ENCODE measurements around the gene PDZD4. TPM values are rescaled to one million over a fixed set of nuclear protein-coding genes. Genes with fewer than 3 reads are reported as not detected.

Gene PDZD4
- total RNA-seq, 4 donors from 2014 or later: 1.9 to 2.6 (median 2.2) TPM

DNA sequence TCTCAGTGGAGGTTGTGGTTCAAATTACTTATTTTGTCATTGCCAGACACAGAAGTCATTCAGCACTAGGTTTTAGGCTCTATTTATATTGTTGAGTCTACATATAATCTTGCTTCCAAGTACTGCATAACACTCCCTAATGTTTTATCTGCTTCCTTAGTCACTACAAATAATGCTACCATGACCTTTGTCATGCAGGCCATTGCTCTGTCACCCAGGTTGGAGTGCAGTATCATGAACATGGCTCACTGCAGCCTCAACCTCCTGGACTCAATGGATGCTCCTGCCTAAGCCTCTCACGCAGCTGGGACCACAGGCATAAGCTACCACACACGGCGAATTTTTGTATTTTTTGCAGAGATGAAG lies 23.5 kb upstream of the PDZD4 start:
- DNase-seq (ENCODE audit: low spot score) (peak; percentile 13), ATAC-seq (ENCODE audit: low FRiP score) (no peak)
- TF ChIP-seq, protein P1, sequence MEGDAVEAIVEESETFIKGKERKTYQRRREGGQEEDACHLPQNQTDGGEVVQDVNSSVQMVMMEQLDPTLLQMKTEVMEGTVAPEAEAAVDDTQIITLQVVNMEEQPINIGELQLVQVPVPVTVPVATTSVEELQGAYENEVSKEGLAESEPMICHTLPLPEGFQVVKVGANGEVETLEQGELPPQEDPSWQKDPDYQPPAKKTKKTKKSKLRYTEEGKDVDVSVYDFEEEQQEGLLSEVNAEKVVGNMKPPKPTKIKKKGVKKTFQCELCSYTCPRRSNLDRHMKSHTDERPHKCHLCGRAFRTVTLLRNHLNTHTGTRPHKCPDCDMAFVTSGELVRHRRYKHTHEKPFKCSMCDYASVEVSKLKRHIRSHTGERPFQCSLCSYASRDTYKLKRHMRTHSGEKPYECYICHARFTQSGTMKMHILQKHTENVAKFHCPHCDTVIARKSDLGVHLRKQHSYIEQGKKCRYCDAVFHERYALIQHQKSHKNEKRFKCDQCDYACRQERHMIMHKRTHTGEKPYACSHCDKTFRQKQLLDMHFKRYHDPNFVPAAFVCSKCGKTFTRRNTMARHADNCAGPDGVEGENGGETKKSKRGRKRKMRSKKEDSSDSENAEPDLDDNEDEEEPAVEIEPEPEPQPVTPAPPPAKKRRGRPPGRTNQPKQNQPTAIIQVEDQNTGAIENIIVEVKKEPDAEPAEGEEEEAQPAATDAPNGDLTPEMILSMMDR (IDR thresholded peaks at IDR 0.05): no peak

DNA sequence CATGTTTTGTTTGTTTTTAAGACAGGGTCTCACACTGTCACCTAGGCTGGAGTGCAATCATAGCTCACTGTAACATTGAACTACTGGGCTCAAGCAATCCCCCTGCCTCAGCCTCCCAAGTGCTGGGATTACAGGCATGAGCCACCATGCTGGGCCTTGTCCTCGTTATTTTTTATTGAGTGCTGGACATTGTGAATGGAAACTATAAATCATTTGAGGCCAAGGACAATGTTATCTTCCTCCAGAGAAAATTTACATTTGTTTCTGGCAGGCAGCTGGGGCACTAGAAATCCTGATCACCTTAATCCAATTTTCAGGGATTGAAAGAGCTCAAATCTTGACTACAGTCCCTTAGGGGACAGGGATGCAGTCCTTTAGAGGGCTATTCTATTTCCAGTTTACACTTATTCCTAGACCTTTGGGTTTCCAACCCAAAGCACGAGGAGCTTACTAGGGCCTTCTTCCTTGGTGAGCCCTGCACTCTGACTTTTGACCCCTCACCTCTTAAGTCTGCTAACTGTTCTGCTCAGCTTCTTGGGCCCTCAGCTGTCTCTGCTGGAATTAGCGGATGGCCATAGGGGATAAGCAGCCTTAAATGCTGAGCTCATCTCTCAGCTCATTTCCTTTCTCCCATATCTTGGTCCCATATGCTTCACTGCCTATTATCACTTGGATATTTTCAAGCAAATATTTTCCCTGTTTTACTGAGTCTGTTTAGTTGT lies 23.0 kb upstream of the PDZD4 start:
- no peak for ATAC-seq (ENCODE audit: low FRiP score)
- TF ChIP-seq, protein P1 (IDR thresholded peaks at IDR 0.05): no peak
- DNase-seq (ENCODE audit: low spot score): peak; percentile 6

DNA sequence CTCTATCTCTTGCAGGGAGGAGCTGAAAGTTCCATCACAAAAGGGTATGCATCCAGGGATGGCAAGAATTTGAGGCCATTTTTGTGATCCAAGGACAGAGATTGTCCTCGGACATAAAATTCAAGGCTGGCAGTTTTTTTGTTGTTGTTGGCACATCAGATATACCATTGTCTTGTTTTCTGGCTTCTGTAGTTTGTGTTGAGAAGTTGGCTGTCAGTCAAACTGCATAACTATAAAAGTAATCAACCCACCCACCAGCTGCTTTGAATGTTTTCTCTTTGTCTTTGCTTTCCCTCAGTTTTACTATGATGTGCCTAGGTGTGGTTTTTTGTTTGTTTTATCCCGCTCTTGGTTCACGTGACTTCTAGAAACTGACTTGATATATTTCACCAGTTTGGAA lies 21.6 kb upstream of the PDZD4 start:
- ATAC-seq (ENCODE audit: low FRiP score) (no peak), DNase-seq (ENCODE audit: low spot score) (no peak)
- TF ChIP-seq, protein P1 (IDR thresholded peaks at IDR 0.05): no peak

DNA sequence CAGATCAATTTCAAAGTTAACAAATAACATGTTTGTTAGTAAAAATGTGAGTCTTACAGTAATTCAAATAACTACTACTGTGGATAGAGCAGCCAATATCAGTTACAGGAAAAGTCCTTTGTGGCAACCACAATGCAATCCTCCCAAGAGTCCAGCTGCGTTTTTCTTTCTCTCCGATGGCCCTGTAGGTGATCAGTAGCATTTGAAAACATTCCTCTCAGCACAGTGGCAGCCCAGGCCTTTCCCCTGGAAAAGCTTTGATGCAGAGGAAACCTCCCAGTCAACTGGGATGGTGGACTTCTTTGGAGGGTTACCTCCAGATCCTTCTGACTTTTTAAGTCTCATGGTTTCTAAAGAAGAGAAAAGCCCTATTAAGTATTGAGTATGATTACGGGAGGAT lies 18.0 kb upstream of the PDZD4 start:
- no peak for ATAC-seq (ENCODE audit: low FRiP score)
- no peak for DNase-seq (ENCODE audit: low spot score)
- TF ChIP-seq, protein P1 (IDR thresholded peaks at IDR 0.05): no peak

DNA sequence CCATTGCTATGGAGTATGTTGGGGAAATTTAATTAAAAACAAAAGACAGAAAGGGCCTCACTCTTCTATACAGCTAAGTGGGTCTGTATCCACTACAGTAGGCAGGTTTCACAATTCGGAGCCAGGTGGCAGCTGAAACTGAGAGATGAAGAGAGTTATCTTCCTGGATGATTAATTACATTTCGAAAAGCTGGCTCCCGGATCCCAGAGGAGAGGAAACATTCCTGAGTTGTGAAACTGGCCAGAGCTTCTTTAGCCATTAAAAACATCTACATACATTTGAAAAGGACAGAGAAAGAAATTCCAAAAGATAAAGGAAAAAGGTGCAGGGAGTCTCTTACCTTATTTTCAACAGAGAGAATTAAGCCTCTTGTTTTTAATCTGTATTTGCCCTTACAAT lies 15.5 kb upstream of the PDZD4 start:
- TF ChIP-seq, protein P1 (IDR thresholded peaks at IDR 0.05): no peak
- no peak for DNase-seq (ENCODE audit: low spot score)

DNA sequence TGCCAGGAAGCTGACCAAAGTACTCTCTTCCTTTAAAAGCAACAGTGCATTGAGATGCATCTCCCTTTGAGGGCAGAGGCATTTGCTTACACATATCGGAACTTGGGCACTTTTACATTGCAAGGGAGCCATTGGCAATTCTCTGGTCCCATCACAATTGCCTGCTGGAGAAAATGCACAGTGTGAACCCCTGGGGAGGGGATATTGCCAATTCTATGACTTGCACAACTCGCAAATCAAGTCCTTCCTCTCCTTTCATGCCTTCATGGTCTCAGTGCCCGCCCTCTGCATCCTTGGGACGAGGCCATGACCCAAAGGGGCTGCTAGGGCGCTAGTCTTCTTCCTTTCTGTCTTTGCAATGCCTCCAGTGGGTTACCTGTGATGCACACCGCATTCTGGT lies 14.9 kb upstream of the PDZD4 start:
- no peak for DNase-seq (ENCODE audit: low spot score)
- TF ChIP-seq, protein P1 (IDR thresholded peaks at IDR 0.05): no peak
- ATAC-seq (ENCODE audit: low FRiP score): no peak

More for the DNA sequence above, 15.5 kb upstream of the PDZD4 start:
- peak; percentile 44 for ATAC-seq (ENCODE audit: low FRiP score)

DNA sequence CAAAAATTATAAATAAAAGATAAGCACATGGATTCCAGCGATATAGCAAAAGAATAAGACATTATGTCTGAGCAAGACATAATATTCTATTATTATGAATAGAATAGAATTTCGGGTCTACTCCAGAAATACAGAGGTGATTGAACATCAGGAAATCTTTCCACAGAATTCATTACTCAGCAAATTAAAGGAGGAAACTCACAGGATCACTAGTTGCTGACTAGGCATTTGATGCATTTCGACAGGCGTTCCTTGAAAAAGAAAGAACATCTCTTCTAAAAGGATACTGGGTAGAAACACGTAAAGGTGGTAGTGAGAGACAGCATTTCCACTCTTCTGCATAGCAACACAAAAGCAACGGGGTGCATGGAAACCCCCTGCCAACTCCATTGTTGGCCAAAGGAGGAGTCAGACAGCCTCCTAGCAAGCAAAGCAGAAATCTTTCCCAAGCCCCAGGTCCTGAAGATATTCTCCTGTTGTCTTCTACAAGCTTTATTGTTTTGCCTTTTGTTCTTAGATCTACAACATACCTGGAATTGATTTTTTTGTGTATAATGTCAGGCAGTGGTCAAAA lies 14.3 kb upstream of the PDZD4 start:
- TF ChIP-seq, protein P1 (IDR thresholded peaks at IDR 0.05): no peak
- ATAC-seq (ENCODE audit: low FRiP score): no peak
- no peak for DNase-seq (ENCODE audit: low spot score)
